ENCODE data around the gene ABCC11.
A peak's percentile ranks its signal among the peaks of the same experiment; 100 is the strongest.

Gene ABCC11

DNA sequence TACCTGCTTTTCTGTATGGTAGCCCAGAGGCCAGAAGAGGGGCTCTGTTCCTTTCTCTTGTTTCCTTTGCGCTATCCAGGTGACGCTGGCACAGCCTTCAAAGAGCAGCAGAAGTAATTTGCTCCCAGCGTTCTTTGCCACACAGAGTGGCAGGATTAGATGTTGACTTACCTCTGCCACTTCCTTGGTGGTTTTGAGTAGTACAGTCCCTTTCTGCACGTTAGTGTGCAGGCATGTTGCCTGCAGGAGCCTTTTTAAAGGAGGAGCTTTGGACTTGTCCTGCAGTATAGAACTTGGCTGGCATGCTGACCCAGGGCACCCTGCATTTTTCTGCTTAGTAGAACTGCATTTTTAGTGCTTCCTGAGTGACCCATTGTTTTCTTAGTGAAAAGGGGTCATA, at the start of gene ABCC11:
Gene ABCC11, minus strand, starts transcription at position 229 of the 400 bp plus-strand sequence. CDS start 15,618 bp downstream, outside the sequence.
- Histone ChIP-seq H3K4me3 (ENCODE audit: low read depth in 1 of 2, low read length in 2 of 2) (peak within 1 kb of the TSS in 1 of 2 donors; percentile 94), H3K4me1 (ENCODE audit: control insufficient read depth in 1 of 2, insufficient read depth in 2 of 2, low read length in 2 of 2) (peaks cover 8 to 30% of the 10 kb centered on the region in 2 donors), H3K9me3 (ENCODE audit: control insufficient read depth in 1 of 2, low read length in 2 of 2) (no peaks in the 10 kb centered on the region), H3K27me3 (ENCODE audit: low read depth, low read length) (no peaks in the 10 kb centered on the region), H3K36me3 (ENCODE audit: control insufficient read depth in 1 of 2, insufficient read depth in 2 of 2, low read length in 2 of 2) (peaks cover 0 to 4% of the 10 kb centered on the region in 2 donors), H3K27ac (ENCODE audit: low read length) (no peak within 1 kb of the TSS)

- H3K27ac ChIP-seq (ENCODE audit: low read length), result no peak overlapping the region
- H3K4me1 ChIP-seq (ENCODE audit: control insufficient read depth in 1 of 2, insufficient read depth in 2 of 2, low read length in 2 of 2), result no peaks in the 10 kb centered on the region
- no peak overlapping the region for H3K4me3 ChIP-seq (ENCODE audit: low read depth in 1 of 2, low read length in 2 of 2)
- H3K9me3 ChIP-seq (ENCODE audit: control insufficient read depth in 1 of 2, low read length in 2 of 2), result no peaks in the 10 kb centered on the region
- peaks cover 27 to 48% of the 10 kb centered on the region in 2 donors for H3K36me3 ChIP-seq (ENCODE audit: control insufficient read depth in 1 of 2, insufficient read depth in 2 of 2, low read length in 2 of 2)
- no peaks in the 10 kb centered on the region for H3K27me3 ChIP-seq (ENCODE audit: low read depth, low read length)
Observed at GRCh38 chr16:48295488-48296281, 48.3 kb upstream of the ABCC11 start.

GRCh38 chr16:48294724-48295123, 47.4 kb upstream of the ABCC11 start:
- H3K27me3 ChIP-seq (ENCODE audit: low read depth, low read length), result no peaks in the 10 kb centered on the region
- no peaks in the 10 kb centered on the region for H3K4me1 ChIP-seq (ENCODE audit: control insufficient read depth in 1 of 2, insufficient read depth in 2 of 2, low read length in 2 of 2)
- H3K27ac ChIP-seq (ENCODE audit: low read length), result no peak overlapping the region
- H3K4me3 ChIP-seq (ENCODE audit: low read depth in 1 of 2, low read length in 2 of 2), result no peak overlapping the region
- peaks cover 19 to 46% of the 10 kb centered on the region in 2 donors for H3K36me3 ChIP-seq (ENCODE audit: control insufficient read depth in 1 of 2, insufficient read depth in 2 of 2, low read length in 2 of 2)
- H3K9me3 ChIP-seq (ENCODE audit: control insufficient read depth in 1 of 2, low read length in 2 of 2), result no peaks in the 10 kb centered on the region

DNA sequence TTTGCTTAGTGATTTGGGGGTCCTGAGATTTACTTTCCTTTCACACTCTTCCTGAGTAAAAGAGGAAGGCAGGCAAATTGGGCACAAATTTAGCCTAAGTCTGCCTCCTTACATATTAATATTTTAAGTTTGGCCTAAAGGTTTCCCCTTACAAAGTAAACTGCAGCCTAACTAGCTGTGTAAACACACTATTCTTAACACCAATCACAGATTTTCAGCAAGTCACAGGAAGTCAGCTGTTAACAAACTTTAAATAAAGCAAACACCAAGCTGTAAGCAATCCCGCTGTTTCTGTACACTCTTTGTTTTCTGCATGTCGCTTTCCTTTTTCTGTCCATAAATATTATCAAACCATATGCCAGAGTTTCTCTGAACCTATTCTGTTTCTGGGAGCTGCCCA, 45.1 kb upstream of the ABCC11 start:
- Histone ChIP-seq H3K27me3 (ENCODE audit: low read depth, low read length) (no peaks in the 10 kb centered on the region), H3K27ac (ENCODE audit: low read length) (no peak overlapping the region), H3K4me1 (ENCODE audit: control insufficient read depth in 1 of 2, insufficient read depth in 2 of 2, low read length in 2 of 2) (no peaks in the 10 kb centered on the region), H3K36me3 (ENCODE audit: control insufficient read depth in 1 of 2, insufficient read depth in 2 of 2, low read length in 2 of 2) (peaks cover 19 to 36% of the 10 kb centered on the region in 2 donors), H3K4me3 (ENCODE audit: low read depth in 1 of 2, low read length in 2 of 2) (no peak overlapping the region), H3K9me3 (ENCODE audit: control insufficient read depth in 1 of 2, low read length in 2 of 2) (peaks cover 0 to 4% of the 10 kb centered on the region in 2 donors)

- peaks cover 0 to 10% of the 10 kb centered on the region in 2 donors for H3K9me3 ChIP-seq (ENCODE audit: control insufficient read depth in 1 of 2, low read length in 2 of 2)
- no peak overlapping the region for H3K27ac ChIP-seq (ENCODE audit: low read length)
- no peaks in the 10 kb centered on the region for H3K27me3 ChIP-seq (ENCODE audit: low read depth, low read length)
- H3K36me3 ChIP-seq (ENCODE audit: control insufficient read depth in 1 of 2, insufficient read depth in 2 of 2, low read length in 2 of 2), result peaks cover 26 to 38% of the 10 kb centered on the region in 2 donors
- H3K4me3 ChIP-seq (ENCODE audit: low read depth in 1 of 2, low read length in 2 of 2), result no peak overlapping the region
- H3K4me1 ChIP-seq (ENCODE audit: control insufficient read depth in 1 of 2, insufficient read depth in 2 of 2, low read length in 2 of 2), result no peaks in the 10 kb centered on the region
Observed at GRCh38 chr16:48291754-48292153, 44.4 kb upstream of the ABCC11 start.

DNA sequence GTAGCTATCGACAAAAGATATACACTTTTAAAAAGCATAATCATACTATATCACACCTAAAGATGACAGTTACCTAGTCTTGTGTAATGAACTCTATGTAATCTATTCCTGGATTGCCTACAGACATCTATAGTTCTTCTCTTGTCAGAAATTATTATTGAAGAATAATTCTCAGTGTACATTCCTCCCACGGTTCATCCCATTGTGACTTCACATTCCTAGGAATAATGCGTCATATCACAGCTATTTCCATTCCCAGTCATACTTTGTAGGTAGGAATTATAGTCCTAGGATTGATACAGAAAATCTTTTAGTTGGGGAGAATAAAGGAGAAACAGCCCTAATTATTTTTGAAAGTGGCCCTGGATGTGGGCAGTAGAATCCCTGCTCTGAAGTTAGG, 44.0 kb upstream of the ABCC11 start:
- Histone ChIP-seq H3K27me3 (ENCODE audit: low read depth, low read length) (no peaks in the 10 kb centered on the region), H3K4me1 (ENCODE audit: control insufficient read depth in 1 of 2, insufficient read depth in 2 of 2, low read length in 2 of 2) (no peaks in the 10 kb centered on the region), H3K36me3 (ENCODE audit: control insufficient read depth in 1 of 2, insufficient read depth in 2 of 2, low read length in 2 of 2) (peaks cover 26 to 37% of the 10 kb centered on the region in 2 donors), H3K9me3 (ENCODE audit: control insufficient read depth in 1 of 2, low read length in 2 of 2) (peaks cover 0 to 10% of the 10 kb centered on the region in 2 donors), H3K4me3 (ENCODE audit: low read depth in 1 of 2, low read length in 2 of 2) (no peak overlapping the region), H3K27ac (ENCODE audit: low read length) (no peak overlapping the region)

GRCh38 chr16:48287239-48287638, 39.9 kb upstream of the ABCC11 start:
- Histone ChIP-seq H3K4me1 (ENCODE audit: control insufficient read depth in 1 of 2, insufficient read depth in 2 of 2, low read length in 2 of 2) (peaks cover 0 to 5% of the 10 kb centered on the region in 2 donors), H3K9me3 (ENCODE audit: control insufficient read depth in 1 of 2, low read length in 2 of 2) (peaks cover 0 to 10% of the 10 kb centered on the region in 2 donors), H3K27me3 (ENCODE audit: low read depth, low read length) (no peaks in the 10 kb centered on the region), H3K4me3 (ENCODE audit: low read depth in 1 of 2, low read length in 2 of 2) (no peak overlapping the region), H3K27ac (ENCODE audit: low read length) (no peak overlapping the region), H3K36me3 (ENCODE audit: control insufficient read depth in 1 of 2, insufficient read depth in 2 of 2, low read length in 2 of 2) (peaks cover 23 to 28% of the 10 kb centered on the region in 2 donors)

GRCh38 chr16:48284772-48285409, 37.6 kb upstream of the ABCC11 start:
- Histone ChIP-seq H3K4me1 (ENCODE audit: control insufficient read depth in 1 of 2, insufficient read depth in 2 of 2, low read length in 2 of 2) (peaks cover 0 to 5% of the 10 kb centered on the region in 2 donors), H3K4me3 (ENCODE audit: low read depth in 1 of 2, low read length in 2 of 2) (no peak overlapping the region), H3K27ac (ENCODE audit: low read length) (no peak overlapping the region), H3K9me3 (ENCODE audit: control insufficient read depth in 1 of 2, low read length in 2 of 2) (peaks cover 0 to 10% of the 10 kb centered on the region in 2 donors), H3K36me3 (ENCODE audit: control insufficient read depth in 1 of 2, insufficient read depth in 2 of 2, low read length in 2 of 2) (peaks cover 19 to 24% of the 10 kb centered on the region in 2 donors), H3K27me3 (ENCODE audit: low read depth, low read length) (no peaks in the 10 kb centered on the region)

GRCh38 chr16:48282636-48283263, 35.4 kb upstream of the ABCC11 start:
- H3K9me3 ChIP-seq (ENCODE audit: control insufficient read depth in 1 of 2, low read length in 2 of 2), result peaks cover 0 to 9% of the 10 kb centered on the region in 2 donors
- H3K4me3 ChIP-seq (ENCODE audit: low read depth in 1 of 2, low read length in 2 of 2), result no peak overlapping the region
- no peaks in the 10 kb centered on the region for H3K27me3 ChIP-seq (ENCODE audit: low read depth, low read length)
- peak overlapping the region; percentile 25 for H3K27ac ChIP-seq (ENCODE audit: low read length)
- H3K36me3 ChIP-seq (ENCODE audit: control insufficient read depth in 1 of 2, insufficient read depth in 2 of 2, low read length in 2 of 2), result peaks cover 13 to 32% of the 10 kb centered on the region in 2 donors
- peaks cover 0 to 5% of the 10 kb centered on the region in 2 donors for H3K4me1 ChIP-seq (ENCODE audit: control insufficient read depth in 1 of 2, insufficient read depth in 2 of 2, low read length in 2 of 2)

DNA sequence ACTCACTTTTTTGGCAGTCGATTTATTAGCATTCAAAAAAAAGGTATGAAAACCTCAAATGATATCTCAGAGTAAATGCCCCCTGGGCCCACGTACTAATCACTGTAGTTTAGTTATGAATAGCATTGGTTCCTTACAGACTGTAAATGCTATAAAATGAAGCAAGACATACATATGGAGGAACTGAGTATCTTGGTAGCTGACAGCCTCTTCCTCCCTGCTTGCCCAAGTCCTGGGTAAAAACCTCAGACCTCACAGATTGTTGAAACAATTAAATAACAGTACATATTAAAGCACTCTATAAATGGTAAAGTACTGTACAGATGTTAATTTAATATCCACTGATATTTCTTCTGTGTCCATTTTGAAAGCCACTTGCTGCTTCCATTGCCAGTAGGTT, 33.2 kb upstream of the ABCC11 start:
- Histone ChIP-seq H3K9me3 (ENCODE audit: control insufficient read depth in 1 of 2, low read length in 2 of 2) (no peaks in the 10 kb centered on the region), H3K27me3 (ENCODE audit: low read depth, low read length) (no peaks in the 10 kb centered on the region), H3K4me1 (ENCODE audit: control insufficient read depth in 1 of 2, insufficient read depth in 2 of 2, low read length in 2 of 2) (peaks cover 4 to 5% of the 10 kb centered on the region in 2 donors), H3K27ac (ENCODE audit: low read length) (no peak overlapping the region), H3K4me3 (ENCODE audit: low read depth in 1 of 2, low read length in 2 of 2) (no peak overlapping the region), H3K36me3 (ENCODE audit: control insufficient read depth in 1 of 2, insufficient read depth in 2 of 2, low read length in 2 of 2) (peaks cover 0 to 26% of the 10 kb centered on the region in 2 donors)

DNA sequence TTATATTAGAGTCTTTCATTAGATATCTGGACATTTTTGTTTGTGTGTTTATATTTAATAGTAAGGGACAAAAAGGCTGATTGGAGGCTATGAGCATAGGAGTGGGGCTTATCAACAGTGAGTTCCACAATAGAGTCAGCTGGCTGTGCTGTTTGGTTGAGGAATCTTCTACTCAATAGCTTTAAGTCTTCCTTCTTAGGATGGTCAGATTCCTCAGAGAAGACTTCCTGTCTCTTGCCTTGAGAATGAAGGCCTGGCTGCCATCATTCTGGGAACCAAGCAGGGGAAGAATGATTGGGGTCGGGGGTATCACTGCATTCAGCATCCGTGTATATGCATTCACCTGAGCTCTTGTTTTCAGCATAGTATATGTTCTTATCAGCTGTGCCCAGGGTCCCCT, 31.9 kb upstream of the ABCC11 start:
- Histone ChIP-seq H3K9me3 (ENCODE audit: control insufficient read depth in 1 of 2, low read length in 2 of 2) (no peaks in the 10 kb centered on the region), H3K36me3 (ENCODE audit: control insufficient read depth in 1 of 2, insufficient read depth in 2 of 2, low read length in 2 of 2) (peaks cover 0 to 27% of the 10 kb centered on the region in 2 donors), H3K27me3 (ENCODE audit: low read depth, low read length) (no peaks in the 10 kb centered on the region), H3K4me1 (ENCODE audit: control insufficient read depth in 1 of 2, insufficient read depth in 2 of 2, low read length in 2 of 2) (peaks cover 4 to 5% of the 10 kb centered on the region in 2 donors), H3K27ac (ENCODE audit: low read length) (no peak overlapping the region), H3K4me3 (ENCODE audit: low read depth in 1 of 2, low read length in 2 of 2) (no peak overlapping the region)

All from muscle layer of duodenum (tissue), 2 donors.